ENCODE results near the gene GP9.

- TF ChIP-seq CTCF (conservative IDR thresholded peaks at IDR 0.05; ENCODE audit: low read length) = no peak
- no peak for TF ChIP-seq EZH2phosphoT487 (IDR thresholded peaks at IDR 0.05; ENCODE audit: borderline replicate concordance, low read depth, low read length)
Observed at GRCh38 chr3:129082026-129082425, 21.4 kb downstream of the GP9 start.
